Small intestine (tissue), 7 donors: ENCODE data around the gene DHX35. TPM values are rescaled to one million over a fixed set of nuclear protein-coding genes. Genes with fewer than 3 reads are reported as not detected.

Experiments
- DNase-seq, 2 donors: peaks; one replicate each; pipeline versions ENCODE4 v3.0.0 to v3.0.0-alpha.2; 2013
- FAIRE-seq: peaks from 2 replicates; lab custom pipeline; 2012; peaks lifted over from hg19 to GRCh38; lab: Jason Lieb, UNC
- H3K27ac ChIP-seq, 3 donors: one replicate each; pipeline ENCODE4 v1.5.1; 2013; ENCODE audit warnings: low read length in 2 of 3, mild to moderate bottlenecking in 2 of 3, control low read depth in 1 of 3, inconsistent platforms in 1 of 3, low read depth in 1 of 3, moderate library complexity in 1 of 3
- H3K27me3 ChIP-seq, 3 donors: one replicate each; pipeline ENCODE4 v1.6.1; 2013; ENCODE audit warnings: low read length in 3 of 3, inconsistent platforms in 1 of 3; ENCODE audit not compliant: control insufficient read depth in 3 of 3, insufficient read depth in 3 of 3
- H3K36me3 ChIP-seq, 3 donors: one replicate each; pipeline ENCODE4 v1.6.1; 2013; ENCODE audit warnings: low read length in 3 of 3, inconsistent platforms in 1 of 3, low read depth in 1 of 3, mild to moderate bottlenecking in 1 of 3, moderate library complexity in 1 of 3; ENCODE audit not compliant: control insufficient read depth in 3 of 3, insufficient read depth in 2 of 3
- H3K4me1 ChIP-seq, 3 donors: one replicate each; pipeline ENCODE4 v1.6.1; 2013; ENCODE audit warnings: low read length in 2 of 3, inconsistent platforms in 1 of 3, low read depth in 1 of 3, mild to moderate bottlenecking in 1 of 3, moderate library complexity in 1 of 3; ENCODE audit not compliant: control insufficient read depth in 3 of 3, insufficient read depth in 2 of 3
- H3K4me3 ChIP-seq, 3 donors: one replicate each; pipeline ENCODE4 v1.5.1; 2013; ENCODE audit warnings: low read length in 3 of 3, control low read depth in 1 of 3, inconsistent platforms in 1 of 3, low read depth in 1 of 3, mild to moderate bottlenecking in 1 of 3, moderate library complexity in 1 of 3
- H3K9me3 ChIP-seq, 2 donors: one replicate each; pipeline ENCODE4 v1.6.1; 2013; ENCODE audit warnings: low read depth in 1 of 2, low read length in 1 of 2; ENCODE audit not compliant: control insufficient read depth in 2 of 2, insufficient read depth in 1 of 2
- WGBS, 3 donors: extraction: QIAGEN DNeasy Blood & Tissue Kit; methylation state at CpG; one replicate each; pipeline ENCODE4 v1.1.7; 2013; 5-methylcytosine and 5-hydroxymethylcytosine counted together
- polyA plus RNA-seq, 4 donors: library from polyadenylated mRNA; stranded (reverse) in 3 of 4; unstranded in 1 of 4; fragments of 200-250 nt in 3 of 4; fragments of 120-200 nt in 1 of 4; gene quantifications; one replicate each; pipeline versions ENCODE4 v1.2.1 to v1.2.3, GENCODE V29; 2013
- donor health status: healthy with polysubstance abuse.
- donor health status: control.
- donor health status: control.
- donor health status: Bipolar disorder and iron deficiency.
- donor health status: healthy.

DHX35 gene
- polyA plus RNA-seq, 4 donors, result 6.5 to 10.8 (median 8.5) TPM

DNA sequence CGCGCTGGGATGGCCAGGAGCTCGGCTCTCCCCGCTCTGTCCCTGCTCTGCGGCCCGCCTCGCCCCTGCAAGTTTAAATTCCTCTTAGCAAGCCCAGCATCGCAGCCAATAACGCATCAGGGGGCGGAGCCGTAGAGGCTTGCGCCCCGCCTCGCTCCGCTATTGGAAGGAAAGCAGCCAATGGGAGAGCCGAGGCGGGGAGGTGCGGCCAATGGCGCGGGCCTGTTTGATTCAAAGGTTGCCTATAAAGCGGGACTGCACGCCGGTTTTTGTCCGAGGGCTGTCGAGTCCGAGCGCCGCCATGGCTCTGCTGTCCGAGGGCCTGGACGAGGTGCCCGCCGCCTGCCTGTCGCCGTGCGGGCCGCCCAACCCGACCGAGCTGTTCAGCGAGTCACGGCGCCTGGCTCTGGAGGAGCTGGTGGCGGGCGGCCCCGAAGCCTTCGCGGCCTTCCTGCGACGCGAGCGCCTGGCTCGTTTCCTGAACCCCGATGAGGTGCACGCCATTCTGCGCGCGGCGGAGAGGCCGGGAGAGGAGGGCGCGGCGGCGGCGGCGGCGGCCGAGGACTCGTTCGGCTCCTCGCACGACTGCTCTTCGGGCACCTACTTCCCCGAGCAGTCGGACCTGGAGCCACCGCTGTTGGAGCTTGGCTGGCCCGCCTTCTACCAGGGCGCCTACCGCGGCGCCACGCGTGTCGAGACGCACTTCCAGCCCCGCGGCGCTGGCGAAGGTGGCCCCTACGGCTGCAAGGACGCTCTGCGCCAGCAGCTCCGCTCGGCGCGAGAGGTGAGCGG, 35.8 kb upstream of the DHX35 start, which contains the start of gene FAM83D:
FAM83D (plus strand) TSS at position 276 of the 792 bp plus-strand sequence; CDS start at position 302, 26 bp downstream.
- no peak for FAIRE-seq
- H3K27ac ChIP-seq, result peak within 1 kb of the TSS in 1 of 3 donors; percentile 63

GRCh38 chr20:38926934-38927616, 35.1 kb upstream of the DHX35 start:
- Histone ChIP-seq H3K27me3 (no peaks in the 10 kb centered on the region), H3K27ac (peak overlapping the region in 1 of 3 donors; percentile 63), H3K36me3 (no peaks in the 10 kb centered on the region), H3K4me3 (peak overlapping the region; percentile 58 to 74 (median 59)), H3K9me3 (no peaks in the 10 kb centered on the region), H3K4me1 (no peaks in the 10 kb centered on the region)
- no peak for FAIRE-seq
- DNase-seq, result peak in 1 of 2 donors; percentile 11
- 6 to 8% (median 6%) methylated on average over 20 to 27 of the region's 27 CpGs for WGBS, 3 donors

More for the DNA sequence above, 35.8 kb upstream of the DHX35 start, which contains the start of gene FAM83D:
- H3K4me1 ChIP-seq, result no peaks in the 10 kb centered on the region
- 0% methylated on average over 78 to 95 of the region's 95 CpGs for WGBS, 3 donors
- DNase-seq, result peak; percentile 98 to 99
- no peaks in the 10 kb centered on the region for H3K27me3 ChIP-seq
- H3K36me3 ChIP-seq, result no peaks in the 10 kb centered on the region
- H3K4me3 ChIP-seq, result peak within 1 kb of the TSS; percentile 58 to 74 (median 59)
- H3K9me3 ChIP-seq, result no peaks in the 10 kb centered on the region

- H3K4me3 ChIP-seq, result peak overlapping the region in 1 of 3 donors; percentile 59
- DNase-seq, result peak; percentile 10 to 57
- H3K9me3 ChIP-seq, result no peaks in the 10 kb centered on the region
- H3K4me1 ChIP-seq, result no peaks in the 10 kb centered on the region
- no peaks in the 10 kb centered on the region for H3K36me3 ChIP-seq
- 53 to 62% (median 57%) methylated on average over 5 of the region's 5 CpGs for WGBS, 3 donors
- no peak overlapping the region for H3K27ac ChIP-seq
- no peaks in the 10 kb centered on the region for H3K27me3 ChIP-seq
- no peak for FAIRE-seq
Measured at GRCh38 chr20:38927902-38928578, 34.1 kb upstream of the DHX35 start.

DNA sequence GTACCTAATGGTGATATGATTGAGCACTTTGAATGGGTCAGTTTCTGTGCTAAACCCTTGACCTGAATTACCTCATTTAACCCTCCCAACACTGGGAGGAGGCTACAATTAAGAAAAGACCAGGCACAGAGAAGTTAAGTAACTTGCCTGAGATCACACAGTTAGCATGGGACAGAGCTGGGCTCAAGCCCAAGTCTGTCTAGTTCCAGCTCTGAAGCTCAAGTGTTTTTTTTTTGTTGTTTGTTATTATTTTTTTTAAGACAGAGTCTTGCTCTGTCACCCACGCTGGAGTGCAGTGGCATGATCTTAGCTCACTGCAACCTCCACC, 31.9 kb upstream of the DHX35 start:
- Histone ChIP-seq H3K9me3 (no peaks in the 10 kb centered on the region), H3K4me3 (no peak overlapping the region), H3K4me1 (no peaks in the 10 kb centered on the region), H3K27ac (no peak overlapping the region), H3K36me3 (no peaks in the 10 kb centered on the region), H3K27me3 (no peaks in the 10 kb centered on the region)
- no peak for DNase-seq
- WGBS, 3 donors, result 86 to 88% (median 88%) methylated on average over 1 of the region's 1 CpG
- FAIRE-seq, result no peak

DNA sequence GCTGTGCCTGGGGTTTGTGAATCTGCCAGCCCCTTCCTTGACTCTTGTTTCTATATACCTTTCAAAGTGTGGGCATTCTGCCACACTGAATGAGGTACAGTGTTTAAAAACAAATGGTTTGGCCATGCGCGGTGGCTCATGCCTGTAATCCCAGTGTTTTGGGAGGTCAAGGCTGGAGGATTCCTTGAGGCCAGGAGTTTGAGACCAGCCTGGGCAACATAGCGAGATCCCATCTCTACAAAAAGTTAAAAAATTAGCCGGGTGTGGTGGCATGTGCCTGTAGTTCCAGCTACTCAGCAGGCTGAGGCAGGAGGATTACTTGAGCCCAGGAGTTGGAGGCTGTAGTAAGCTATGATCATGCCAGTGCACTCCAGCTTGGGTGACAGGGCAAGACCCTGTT, 30.2 kb upstream of the DHX35 start:
- no peak overlapping the region for H3K4me3 ChIP-seq
- no peaks in the 10 kb centered on the region for H3K4me1 ChIP-seq
- H3K27ac ChIP-seq, result no peak overlapping the region
- H3K27me3 ChIP-seq, result no peaks in the 10 kb centered on the region
- DNase-seq (no peak), FAIRE-seq (no peak)
- WGBS, 3 donors, result 96 to 97% (median 97%) methylated on average over 4 of the region's 4 CpGs
- H3K9me3 ChIP-seq, result no peaks in the 10 kb centered on the region
- H3K36me3 ChIP-seq, result no peaks in the 10 kb centered on the region

DNA sequence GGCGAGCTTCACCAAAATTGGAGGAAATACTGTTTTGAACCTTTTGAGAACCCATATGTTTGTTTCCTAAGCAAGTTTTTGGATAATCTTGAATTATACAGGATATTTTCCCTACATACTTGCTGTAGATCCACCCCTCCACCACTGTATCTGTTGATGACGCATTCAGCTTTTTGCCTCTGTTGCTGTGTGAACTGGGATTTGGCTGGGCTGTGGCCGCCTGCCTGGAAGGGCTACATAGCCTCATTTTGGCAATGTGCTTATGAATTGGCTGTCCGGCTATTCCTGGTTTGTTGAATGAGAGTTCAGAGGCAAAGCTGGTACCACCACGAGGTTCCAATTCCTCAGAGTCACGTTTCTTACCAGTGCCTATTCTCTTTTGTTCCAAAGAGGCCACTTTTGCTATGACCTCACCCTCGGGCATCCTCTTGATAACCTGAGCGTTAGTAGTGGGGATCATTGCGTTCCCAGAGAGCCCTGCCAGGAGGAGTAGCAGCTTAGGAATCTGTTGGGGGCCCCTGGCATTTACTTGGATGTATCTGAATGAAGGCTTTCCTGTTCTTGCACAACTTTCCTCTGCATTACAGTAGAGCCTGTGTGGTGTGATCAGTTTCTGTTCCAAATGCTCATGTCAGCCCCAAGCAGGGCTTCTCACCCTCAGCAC, 29.6 kb upstream of the DHX35 start:
- H3K27me3 ChIP-seq, result no peaks in the 10 kb centered on the region
- FAIRE-seq (no peak), DNase-seq (no peak)
- H3K9me3 ChIP-seq, result no peaks in the 10 kb centered on the region
- H3K27ac ChIP-seq, result no peak overlapping the region
- no peak overlapping the region for H3K4me3 ChIP-seq
- H3K4me1 ChIP-seq, result no peaks in the 10 kb centered on the region
- no peaks in the 10 kb centered on the region for H3K36me3 ChIP-seq
- WGBS, 3 donors, result 82 to 88% (median 85%) methylated on average over 9 of the region's 9 CpGs

- no peaks in the 10 kb centered on the region for H3K9me3 ChIP-seq
- no peak overlapping the region for H3K4me3 ChIP-seq
- FAIRE-seq (no peak), DNase-seq (no peak)
- H3K27me3 ChIP-seq, result no peaks in the 10 kb centered on the region
- H3K27ac ChIP-seq, result no peak overlapping the region
- peaks cover 0 to 3% (median 0%) of the 10 kb centered on the region in 3 donors for H3K36me3 ChIP-seq
- H3K4me1 ChIP-seq, result no peaks in the 10 kb centered on the region
- 93 to 96% (median 94%) methylated on average over 5 of the region's 5 CpGs for WGBS, 3 donors
Measured at GRCh38 chr20:38934530-38934929, 27.6 kb upstream of the DHX35 start.

- no peak overlapping the region for H3K4me3 ChIP-seq
- FAIRE-seq (no peak), DNase-seq (no peak)
- no peak overlapping the region for H3K27ac ChIP-seq
- no peaks in the 10 kb centered on the region for H3K9me3 ChIP-seq
- WGBS, 3 donors, result 55 to 73% (median 66%) methylated on average over 3 of the region's 3 CpGs
- no peaks in the 10 kb centered on the region for H3K4me1 ChIP-seq
- H3K36me3 ChIP-seq, result peaks cover 0 to 3% (median 0%) of the 10 kb centered on the region in 3 donors
- no peaks in the 10 kb centered on the region for H3K27me3 ChIP-seq
Measured at GRCh38 chr20:38935285-38935684, 26.9 kb upstream of the DHX35 start.
